ENCODE results near the gene DDX56.
"Not testable (repeated sequence)": the region's sequence is repeated elsewhere in the genome, so short reads cannot be mapped to it uniquely, and the experiment has no call there.

The DDX56 gene

GRCh38 chr7:44564606-44565005 lies 9.1 kb downstream of the DDX56 start:
- H3K36me3 ChIP-seq (replicated peaks): peaks cover 56% of the 10 kb centered on the region
- in situ Hi-C loops (cut with MboI; ENCODE audit: low sequenced_read_pairs): no loop called here

DNA sequence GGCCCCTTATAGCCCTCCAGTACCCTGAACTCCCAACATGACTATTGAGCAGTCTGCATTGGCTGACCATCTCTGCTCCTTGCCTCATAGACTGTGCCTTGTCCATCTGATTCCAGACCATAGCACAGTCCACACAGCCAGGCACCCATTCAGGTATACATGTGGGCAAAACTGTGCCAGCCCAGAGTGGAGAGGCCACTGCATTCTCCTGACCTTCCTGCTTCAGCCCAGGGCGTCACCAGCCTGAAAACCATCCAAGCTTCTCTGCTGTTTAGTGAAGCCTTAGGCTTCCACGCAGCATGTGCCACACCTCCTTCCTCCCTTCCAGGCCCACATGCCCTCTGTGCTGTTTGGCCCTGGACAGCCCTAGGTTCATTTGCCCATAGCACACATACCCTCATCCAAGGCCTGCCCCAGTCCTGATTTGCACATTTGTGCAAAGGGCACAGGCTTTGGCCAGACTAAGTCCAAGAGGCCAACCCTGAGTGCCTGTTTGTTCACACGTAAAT lies 10.5 kb downstream of the DDX56 start:
- H3K4me1 ChIP-seq: no peaks in the 10 kb centered on the region
- in situ Hi-C loops (cut with MboI; ENCODE audit: low sequenced_read_pairs): no loop called here

More at GRCh38 chr7:44564606-44565005, 9.1 kb downstream of the DDX56 start:
- DNase-seq (ENCODE audit: low spot score in 2 of 2): no peak
- Histone ChIP-seq H3K4me3 (no peak overlapping the region), H3K4me1 (no peaks in the 10 kb centered on the region), H3K27me3 (ENCODE audit: low read depth) (no peaks in the 10 kb centered on the region), H3K9me3 (no peaks in the 10 kb centered on the region)

DNA sequence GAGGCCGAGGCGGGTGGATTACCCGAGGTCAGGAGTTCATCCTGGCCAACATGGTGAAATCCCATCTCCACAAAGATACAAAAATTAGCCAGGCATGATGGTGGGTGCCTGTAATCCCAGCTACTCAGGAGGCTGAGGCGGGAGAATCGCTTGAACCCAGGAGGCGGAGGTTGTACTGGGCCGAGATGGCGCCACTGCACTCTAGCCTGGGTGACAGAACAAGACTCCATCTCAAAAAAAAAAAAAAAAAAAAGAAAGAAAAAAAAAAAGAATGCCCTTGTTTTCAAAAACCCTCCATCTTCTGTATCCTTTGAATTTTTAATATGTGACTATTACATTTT lies 11.1 kb downstream of the DDX56 start:
- DNase-seq (ENCODE audit: low spot score in 2 of 2); in situ Hi-C loops (cut with MboI; ENCODE audit: low sequenced_read_pairs); H3K4me3 ChIP-seq; H3K27me3 ChIP-seq (ENCODE audit: low read depth); H3K9me3 ChIP-seq; H3K4me1 ChIP-seq: not testable (repeated sequence)
- peaks cover 36% of the 10 kb centered on the region for H3K36me3 ChIP-seq (replicated peaks)

More for the DNA sequence above, 10.5 kb downstream of the DDX56 start:
- Histone ChIP-seq H3K4me3 (no peak overlapping the region), H3K9me3 (no peaks in the 10 kb centered on the region), H3K36me3 (replicated peaks) (peaks cover 42% of the 10 kb centered on the region), H3K27me3 (ENCODE audit: low read depth) (no peaks in the 10 kb centered on the region)
- no peak for DNase-seq (ENCODE audit: low spot score in 2 of 2)

DNA sequence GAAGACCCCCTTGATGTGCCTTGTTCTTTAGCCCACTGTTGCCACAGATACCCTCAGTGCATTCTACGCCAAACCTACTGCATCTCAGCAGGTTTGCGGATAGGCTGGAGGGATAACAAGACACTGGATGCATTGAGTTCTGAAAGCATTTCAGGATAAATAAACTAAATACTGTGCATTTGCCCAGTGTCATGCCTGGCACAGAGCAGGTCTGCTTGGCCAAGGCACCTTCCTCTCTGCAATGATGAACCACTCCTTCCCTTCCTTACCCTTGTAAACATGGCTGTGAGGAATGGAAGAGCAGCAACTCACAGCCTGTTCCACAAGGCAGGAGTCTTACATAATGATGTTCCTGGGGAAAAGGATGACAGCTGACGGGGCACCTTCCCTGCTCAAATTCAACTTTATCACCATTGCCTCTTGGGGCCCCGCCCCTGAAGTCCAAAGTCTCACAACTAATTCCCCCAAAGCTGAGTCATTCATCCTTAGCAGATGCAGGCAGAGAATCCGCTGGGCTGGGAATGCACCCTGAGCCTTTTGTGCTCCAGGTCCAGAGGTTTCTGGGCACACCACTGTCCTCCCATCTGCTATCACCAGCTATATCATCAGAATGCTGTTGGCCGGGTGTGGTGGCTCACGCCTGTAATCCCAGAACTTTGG lies 11.6 kb downstream of the DDX56 start:
- Histone ChIP-seq H3K27me3 (ENCODE audit: low read depth) (0 out of 2 replicates have a peak, but pooled peaks cover 3% of the 10 kb centered on the region), H3K4me3 (no peak overlapping the region)

GRCh38 chr7:44561481-44561880 lies 12.2 kb downstream of the DDX56 start:
- Histone ChIP-seq H3K36me3 (replicated peaks) (peaks cover 25% of the 10 kb centered on the region), H3K27me3 (ENCODE audit: low read depth) (0 out of 2 replicates have a peak, but pooled peaks cover 3% of the 10 kb centered on the region), H3K9me3 (no peaks in the 10 kb centered on the region), H3K4me3 (no peak overlapping the region), H3K4me1 (no peaks in the 10 kb centered on the region)
- no peak for DNase-seq (ENCODE audit: low spot score in 2 of 2)
- in situ Hi-C loops (cut with MboI; ENCODE audit: low sequenced_read_pairs): no loop called here

More for the DNA sequence above, 11.6 kb downstream of the DDX56 start:
- DNase-seq (ENCODE audit: low spot score in 2 of 2): peak in 1 of 2 experiments; percentile 27
- in situ Hi-C loops (cut with MboI; ENCODE audit: low sequenced_read_pairs): no loop called here
- Histone ChIP-seq H3K4me1 (no peaks in the 10 kb centered on the region), H3K36me3 (replicated peaks) (peaks cover 31% of the 10 kb centered on the region), H3K9me3 (no peaks in the 10 kb centered on the region)

- no peak for DNase-seq (ENCODE audit: low spot score in 2 of 2)
- Histone ChIP-seq H3K27me3 (ENCODE audit: low read depth) (0 out of 2 replicates have a peak, but pooled peaks cover 3% of the 10 kb centered on the region), H3K4me1 (no peaks in the 10 kb centered on the region), H3K4me3 (no peak overlapping the region), H3K36me3 (replicated peaks) (peaks cover 7% of the 10 kb centered on the region), H3K9me3 (no peaks in the 10 kb centered on the region)
- in situ Hi-C loops (cut with MboI; ENCODE audit: low sequenced_read_pairs): no loop called here
Observed at GRCh38 chr7:44559485-44559884, 14.2 kb downstream of the DDX56 start.

- in situ Hi-C loops (cut with MboI; ENCODE audit: low sequenced_read_pairs): no loop called here
- H3K27me3 ChIP-seq (ENCODE audit: low read depth): 0 out of 2 replicates have a peak, but pooled peaks cover 3% of the 10 kb centered on the region
- H3K4me1 ChIP-seq: no peaks in the 10 kb centered on the region
- H3K36me3 ChIP-seq (replicated peaks): no peaks in the 10 kb centered on the region
- no peak overlapping the region for H3K4me3 ChIP-seq
- H3K9me3 ChIP-seq: no peaks in the 10 kb centered on the region
- DNase-seq (ENCODE audit: low spot score in 2 of 2): no peak
Observed at GRCh38 chr7:44557485-44557884, 16.2 kb downstream of the DDX56 start.

DNA sequence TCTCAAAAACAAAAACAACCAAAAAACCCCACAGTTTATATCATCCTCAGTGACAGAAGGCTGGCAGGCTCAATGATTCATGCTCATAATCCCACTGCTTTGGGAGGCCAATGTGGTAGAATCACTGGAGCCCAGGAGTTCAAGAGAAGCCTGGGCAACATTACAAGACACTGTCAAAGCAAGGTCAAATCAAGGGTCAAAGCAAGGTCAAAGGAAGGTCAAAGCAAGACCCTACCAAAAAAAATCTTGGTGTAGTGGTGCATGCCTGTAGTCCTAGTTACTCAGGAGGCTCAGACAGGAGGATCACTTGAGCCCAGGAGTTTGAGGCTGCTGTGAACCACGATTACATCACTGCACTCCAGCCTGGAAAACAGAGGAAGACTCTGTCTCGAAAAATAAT lies 18.4 kb downstream of the DDX56 start:
- no peaks in the 10 kb centered on the region for H3K9me3 ChIP-seq
- in situ Hi-C loops (cut with MboI; ENCODE audit: low sequenced_read_pairs): no loop called here
- H3K4me1 ChIP-seq: no peaks in the 10 kb centered on the region
- DNase-seq (ENCODE audit: low spot score in 2 of 2): no peak
- H3K36me3 ChIP-seq (replicated peaks): no peaks in the 10 kb centered on the region
- H3K27me3 ChIP-seq (ENCODE audit: low read depth): 0 out of 2 replicates have a peak, but pooled peaks cover 3% of the 10 kb centered on the region
- H3K4me3 ChIP-seq: no peak overlapping the region

DNA sequence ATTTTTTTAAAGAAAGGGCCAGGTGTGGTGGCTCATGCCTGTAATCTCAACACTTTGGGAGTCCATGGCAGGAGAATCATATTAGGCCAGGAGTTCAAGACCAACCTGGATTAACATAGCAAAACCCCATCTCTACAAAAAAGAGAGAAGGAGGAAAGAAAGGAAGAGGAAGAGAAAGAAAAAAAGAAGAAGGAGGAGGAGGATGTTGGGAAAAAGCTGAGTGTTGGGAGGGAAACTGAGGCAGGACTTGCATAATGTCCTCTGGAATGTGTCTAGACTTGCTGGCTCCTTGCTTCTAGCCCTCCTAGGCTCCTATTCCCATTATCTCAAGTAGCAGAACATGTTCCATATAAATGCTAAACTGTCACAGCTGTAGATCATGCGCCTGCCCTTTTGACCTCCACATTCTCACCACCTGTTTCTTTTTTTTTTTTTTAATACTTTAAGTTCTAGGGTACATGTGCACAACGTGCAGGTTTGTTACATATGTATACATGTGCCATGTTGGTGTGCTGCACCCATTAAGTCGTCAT lies 21.2 kb downstream of the DDX56 start:
- H3K36me3 ChIP-seq (replicated peaks); H3K4me3 ChIP-seq; H3K4me1 ChIP-seq; in situ Hi-C loops (cut with MboI; ENCODE audit: low sequenced_read_pairs); DNase-seq (ENCODE audit: low spot score in 2 of 2); H3K9me3 ChIP-seq: not testable (repeated sequence)
- peaks cover 11% of the 10 kb centered on the region for H3K27me3 ChIP-seq (ENCODE audit: low read depth)

- no peak for DNase-seq (ENCODE audit: low spot score in 2 of 2)
- no peaks in the 10 kb centered on the region for H3K36me3 ChIP-seq (replicated peaks)
- no peaks in the 10 kb centered on the region for H3K4me1 ChIP-seq
- no peaks in the 10 kb centered on the region for H3K9me3 ChIP-seq
- no peak overlapping the region for H3K4me3 ChIP-seq
- peaks cover 11% of the 10 kb centered on the region for H3K27me3 ChIP-seq (ENCODE audit: low read depth)
- in situ Hi-C loops (cut with MboI; ENCODE audit: low sequenced_read_pairs): no loop called here
Observed at GRCh38 chr7:44549457-44549856, 24.3 kb downstream of the DDX56 start.

DNA sequence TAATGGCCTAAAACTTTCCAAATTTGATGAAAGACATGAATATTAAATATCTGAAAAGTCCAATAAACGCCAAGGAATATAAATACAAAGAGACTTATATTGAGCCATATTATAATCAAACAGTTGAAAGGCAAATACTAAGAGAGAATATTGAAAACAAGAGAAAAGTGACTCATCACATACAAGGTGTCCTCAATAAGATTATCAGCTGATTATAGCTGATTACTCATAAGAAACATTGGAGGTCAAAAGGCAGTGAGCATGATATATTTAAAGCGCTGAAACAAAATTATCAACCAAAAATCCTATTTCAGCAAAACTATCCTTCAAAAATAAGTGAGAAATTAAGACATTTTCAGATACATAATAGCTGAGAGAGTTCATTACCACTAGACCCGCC lies 24.8 kb downstream of the DDX56 start:
- no peaks in the 10 kb centered on the region for H3K4me1 ChIP-seq

GRCh38 chr7:44547536-44548231 lies 26.0 kb downstream of the DDX56 start:
- peaks cover 11% of the 10 kb centered on the region for H3K27me3 ChIP-seq (ENCODE audit: low read depth)
- no peaks in the 10 kb centered on the region for H3K9me3 ChIP-seq
- H3K4me3 ChIP-seq: no peak overlapping the region
- in situ Hi-C loops (cut with MboI; ENCODE audit: low sequenced_read_pairs): no loop called here
- no peak for DNase-seq (ENCODE audit: low spot score in 2 of 2)
- no peaks in the 10 kb centered on the region for H3K36me3 ChIP-seq (replicated peaks)
- no peaks in the 10 kb centered on the region for H3K4me1 ChIP-seq

More for the DNA sequence above, 24.8 kb downstream of the DDX56 start:
- in situ Hi-C loops (cut with MboI; ENCODE audit: low sequenced_read_pairs): no loop called here
- H3K9me3 ChIP-seq: no peaks in the 10 kb centered on the region
- H3K36me3 ChIP-seq (replicated peaks): no peaks in the 10 kb centered on the region
- H3K27me3 ChIP-seq (ENCODE audit: low read depth): peaks cover 11% of the 10 kb centered on the region
- no peak for DNase-seq (ENCODE audit: low spot score in 2 of 2)
- H3K4me3 ChIP-seq: no peak overlapping the region

GRCh38 chr7:44541876-44542610 lies 31.7 kb downstream of the DDX56 start:
- Histone ChIP-seq H3K4me3 (no peak overlapping the region), H3K9me3 (no peaks in the 10 kb centered on the region), H3K27me3 (ENCODE audit: low read depth) (no peaks in the 10 kb centered on the region), H3K36me3 (replicated peaks) (no peaks in the 10 kb centered on the region), H3K4me1 (no peaks in the 10 kb centered on the region)
- no peak for DNase-seq (ENCODE audit: low spot score in 2 of 2)
- in situ Hi-C loops (cut with MboI; ENCODE audit: low sequenced_read_pairs): no loop called here

Data from HAP-1 (cell line).